Measurements from ENCODE around the gene EIF2D.

EIF2D gene

DNA sequence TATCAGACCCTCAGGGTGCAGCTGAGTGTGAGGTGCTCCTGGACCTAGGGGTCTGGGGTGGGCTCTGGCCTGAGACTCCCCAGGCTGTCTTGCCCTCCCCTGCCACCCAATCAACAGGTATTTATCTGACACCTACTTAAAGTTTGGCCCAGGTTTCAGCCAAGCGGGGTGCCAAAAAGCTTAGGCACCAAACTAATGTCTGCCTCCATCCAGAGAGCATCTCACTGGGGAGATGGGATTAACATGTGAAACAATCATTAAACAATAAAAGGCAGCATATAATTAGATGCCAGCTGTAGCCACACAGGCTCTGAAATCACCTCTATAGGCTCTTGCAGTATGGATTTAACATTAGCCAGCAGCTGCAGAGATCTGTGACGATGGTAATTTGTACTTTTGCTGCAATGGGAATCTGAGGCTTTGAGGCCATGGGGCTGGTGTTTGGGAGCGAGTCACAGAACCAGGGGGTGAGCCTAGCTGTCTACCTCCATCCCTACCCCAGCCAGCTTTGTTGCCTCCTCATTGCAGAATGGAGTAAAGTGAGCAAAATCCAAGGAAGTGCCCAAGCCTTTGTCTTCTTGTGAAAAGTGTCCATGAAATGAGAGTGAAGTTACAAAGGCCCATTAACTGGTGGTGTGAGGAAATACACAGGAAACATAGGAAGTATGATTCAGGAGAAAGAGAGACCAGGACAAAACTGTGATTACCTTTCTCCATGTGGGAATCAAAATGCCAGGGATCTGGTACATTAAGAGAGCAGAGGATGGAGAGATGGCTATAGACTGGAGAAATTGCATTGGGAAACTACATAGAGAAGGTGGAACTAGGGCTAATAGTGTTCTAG lies 36.1 kb downstream of the EIF2D start:
- TF ChIP-seq GATA2 (IDR thresholded peaks at IDR 0.05; ENCODE audit: low read depth, low read length) (no peak), GATA3 (IDR thresholded peaks at IDR 0.05; ENCODE audit: low read depth, low read length) (no peak)

DNA sequence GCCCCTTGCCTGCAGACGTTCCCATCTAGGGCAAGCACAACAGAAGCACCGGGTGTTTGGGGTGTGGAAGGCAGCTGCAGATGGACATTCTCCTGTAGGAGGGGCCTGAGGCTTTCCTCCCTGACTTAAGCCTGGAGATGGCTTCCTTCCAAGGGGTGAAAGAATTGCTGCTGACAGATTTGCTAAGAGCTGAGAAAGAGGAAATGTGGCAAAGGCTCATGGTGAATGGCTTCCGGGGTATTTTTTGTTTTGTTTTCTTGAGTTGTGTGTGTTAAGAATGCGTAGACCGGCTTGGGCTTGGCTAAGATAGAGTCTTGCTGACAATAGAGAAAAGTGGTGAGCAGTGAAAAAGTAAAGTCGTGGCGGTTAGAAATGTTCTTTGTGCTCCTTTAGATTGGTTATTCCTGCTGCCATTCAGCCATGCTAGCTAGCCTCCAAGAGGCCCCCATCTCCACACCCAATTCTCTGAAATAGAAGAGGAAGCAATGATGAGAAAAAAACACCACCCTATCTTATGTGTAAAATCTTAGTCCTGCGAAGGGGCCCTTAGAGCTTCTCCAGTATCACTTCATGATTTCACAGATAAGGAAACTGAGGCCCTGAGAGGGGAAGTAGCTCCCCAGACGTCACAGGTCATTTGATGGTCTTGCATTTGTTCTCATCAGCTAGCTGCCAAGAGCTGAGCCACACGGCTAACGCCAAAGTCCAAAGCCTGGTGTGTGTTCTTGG lies 36.9 kb downstream of the EIF2D start:
- TF ChIP-seq GATA2 (IDR thresholded peaks at IDR 0.05; ENCODE audit: low read depth, low read length), result no peak
- no peak for TF ChIP-seq GATA3 (IDR thresholded peaks at IDR 0.05; ENCODE audit: low read depth, low read length)

DNA sequence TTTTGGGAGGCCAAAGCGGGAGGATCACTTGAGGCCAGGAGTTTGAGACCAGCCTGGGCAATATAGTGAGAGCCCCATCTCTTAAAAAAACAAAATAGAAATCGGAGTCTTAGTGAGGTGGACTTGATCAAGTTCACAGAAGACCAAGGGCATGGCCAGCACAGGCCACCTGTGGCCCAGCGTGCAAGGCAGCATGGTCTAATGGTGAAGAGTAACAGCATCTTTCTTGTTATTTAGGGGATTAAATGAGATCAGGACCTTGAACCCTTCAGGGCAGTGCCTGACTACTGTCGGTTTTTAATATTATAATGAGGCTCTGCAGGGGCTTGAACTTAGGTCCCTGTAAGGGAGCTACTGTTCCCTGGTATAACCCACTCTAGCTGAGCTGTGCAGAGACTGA lies 38.5 kb downstream of the EIF2D start:
- TF ChIP-seq GATA3 (IDR thresholded peaks at IDR 0.05; ENCODE audit: low read depth, low read length) (no peak), GATA2 (IDR thresholded peaks at IDR 0.05; ENCODE audit: low read depth, low read length) (no peak)

DNA sequence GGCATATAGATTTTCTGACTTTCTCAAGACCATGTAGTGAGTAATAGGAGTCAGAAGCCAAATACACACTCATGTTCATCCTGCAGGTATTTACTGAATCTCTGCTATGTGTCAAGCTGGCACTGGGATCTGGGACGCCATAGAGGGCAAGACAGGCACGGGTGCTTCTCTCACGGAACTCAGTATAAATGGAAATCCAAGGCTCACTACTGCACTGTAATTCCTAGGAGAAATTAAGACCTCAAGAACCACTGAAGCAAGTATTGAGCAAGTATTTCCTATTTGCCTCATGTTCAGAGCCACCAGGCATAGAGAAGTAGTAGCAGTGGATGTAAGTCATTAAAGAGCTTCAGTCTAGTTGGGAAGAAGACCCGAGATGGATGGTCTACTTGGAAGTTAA lies 38.9 kb downstream of the EIF2D start:
- no peak for TF ChIP-seq GATA3 (IDR thresholded peaks at IDR 0.05; ENCODE audit: low read depth, low read length)
- TF ChIP-seq GATA2 (IDR thresholded peaks at IDR 0.05; ENCODE audit: low read depth, low read length), result no peak

DNA sequence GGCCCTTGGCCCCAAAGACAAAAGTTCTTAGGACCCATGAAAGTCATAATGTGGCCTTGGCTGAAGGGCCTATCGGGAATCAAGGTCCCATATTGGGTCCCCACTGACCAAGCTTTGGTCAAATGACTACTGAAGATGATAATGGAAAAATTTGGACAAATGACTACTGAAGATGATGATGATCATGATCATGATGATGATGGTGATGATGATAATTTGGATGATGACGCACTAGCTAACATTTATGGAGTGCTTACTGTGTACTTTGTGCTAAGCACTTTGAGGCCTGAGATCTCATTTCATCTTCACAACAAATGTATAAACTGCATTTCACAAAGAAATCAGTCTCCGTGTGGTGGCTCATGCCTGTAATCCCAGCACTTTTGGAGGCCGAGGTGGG lies 39.4 kb downstream of the EIF2D start:
- TF ChIP-seq GATA2 (IDR thresholded peaks at IDR 0.05; ENCODE audit: low read depth, low read length) (no peak), GATA3 (IDR thresholded peaks at IDR 0.05; ENCODE audit: low read depth, low read length) (no peak)

DNA sequence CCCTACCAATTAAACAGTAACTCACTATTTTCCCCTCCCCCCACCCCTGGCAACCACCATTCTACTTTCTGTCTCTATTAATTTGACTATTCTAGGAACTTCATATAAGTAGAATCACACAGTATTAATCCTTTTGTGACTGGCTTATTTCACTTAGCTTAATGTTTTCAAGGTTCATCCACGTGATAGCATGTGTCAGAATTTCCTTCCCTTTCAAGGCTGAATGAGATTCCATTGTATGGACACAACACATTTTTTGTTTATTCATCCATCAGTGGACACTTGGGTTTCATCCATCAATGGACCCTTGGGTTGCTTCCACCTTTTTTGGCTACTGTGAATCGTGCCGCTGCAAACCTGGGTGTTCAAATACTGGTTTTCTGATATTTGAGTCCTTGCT lies 41.7 kb downstream of the EIF2D start:
- TF ChIP-seq GATA2 (IDR thresholded peaks at IDR 0.05; ENCODE audit: low read depth, low read length) (no peak), GATA3 (IDR thresholded peaks at IDR 0.05; ENCODE audit: low read depth, low read length) (no peak)

DNA sequence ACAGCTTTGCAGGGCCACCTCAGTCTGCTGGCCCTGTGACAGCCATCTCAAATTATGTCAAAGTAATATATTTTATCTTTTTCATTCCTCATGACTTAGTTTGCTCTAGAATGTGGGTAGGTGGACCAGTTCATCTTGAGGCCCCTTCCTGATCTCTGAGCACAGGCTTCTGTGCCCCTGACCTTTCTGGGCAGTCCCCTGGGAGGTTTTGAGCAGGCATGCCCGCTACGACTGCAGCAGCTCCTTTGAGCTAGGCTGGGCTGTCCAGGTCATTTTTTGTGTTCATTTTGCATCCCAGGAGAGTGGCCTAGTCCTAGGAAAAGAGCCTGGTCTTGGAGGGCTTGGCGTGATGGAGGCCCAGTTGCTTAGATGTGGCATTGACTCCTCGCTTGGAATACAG lies 42.7 kb downstream of the EIF2D start:
- TF ChIP-seq GATA2 (IDR thresholded peaks at IDR 0.05; ENCODE audit: low read depth, low read length) (no peak), GATA3 (IDR thresholded peaks at IDR 0.05; ENCODE audit: low read depth, low read length) (no peak)

DNA sequence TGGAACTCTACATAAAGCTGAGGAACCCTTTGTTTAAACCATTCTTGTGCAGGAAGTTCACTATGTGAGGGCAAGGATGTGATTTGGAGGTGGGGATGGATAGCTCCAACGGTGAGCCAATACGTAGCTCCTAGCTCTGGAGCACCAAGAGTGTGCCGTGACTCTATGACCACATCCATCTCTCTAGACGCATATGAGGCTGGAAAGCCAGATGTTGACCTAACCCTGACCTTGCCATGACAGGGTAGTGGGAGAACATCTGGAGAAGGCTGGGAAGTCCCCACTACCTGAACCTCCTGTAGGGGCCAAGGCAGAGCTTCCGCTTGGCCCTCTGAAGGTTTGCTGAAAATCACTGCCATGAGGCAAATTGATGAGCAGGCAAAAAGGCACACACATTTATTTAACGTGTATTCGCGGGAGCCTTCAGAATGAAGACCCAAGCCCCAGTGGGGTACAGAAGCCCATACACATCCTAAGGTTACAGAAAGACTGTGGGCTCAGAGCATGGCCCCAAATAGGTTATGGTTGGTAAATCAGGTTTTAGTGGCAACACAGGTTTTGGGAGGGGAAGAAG lies 43.4 kb downstream of the EIF2D start:
- TF ChIP-seq GATA3 (IDR thresholded peaks at IDR 0.05; ENCODE audit: low read depth, low read length) (no peak), GATA2 (IDR thresholded peaks at IDR 0.05; ENCODE audit: low read depth, low read length) (no peak)

DNA sequence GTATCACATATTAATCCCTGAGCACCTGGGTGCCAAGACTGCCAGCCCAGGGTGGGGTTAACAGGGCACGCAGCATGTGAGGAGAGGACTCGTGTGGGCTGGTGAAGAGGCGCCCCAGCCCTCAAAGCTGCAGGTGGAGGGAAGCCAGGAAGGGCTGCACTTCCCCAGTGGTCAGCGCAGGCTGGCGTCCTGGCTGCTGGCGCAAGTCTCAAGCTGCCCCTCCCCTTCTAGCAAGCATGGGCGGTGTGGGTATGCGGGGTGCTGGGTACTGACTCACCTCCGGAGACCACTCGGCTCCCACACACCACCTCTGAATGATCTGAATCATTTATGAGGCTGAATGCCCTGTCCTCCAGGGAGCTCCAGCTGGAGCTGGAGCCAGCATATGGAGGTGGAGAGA lies 44.0 kb downstream of the EIF2D start:
- no peak for TF ChIP-seq GATA2 (IDR thresholded peaks at IDR 0.05; ENCODE audit: low read depth, low read length)
- TF ChIP-seq GATA3 (IDR thresholded peaks at IDR 0.05; ENCODE audit: low read depth, low read length), result no peak

DNA sequence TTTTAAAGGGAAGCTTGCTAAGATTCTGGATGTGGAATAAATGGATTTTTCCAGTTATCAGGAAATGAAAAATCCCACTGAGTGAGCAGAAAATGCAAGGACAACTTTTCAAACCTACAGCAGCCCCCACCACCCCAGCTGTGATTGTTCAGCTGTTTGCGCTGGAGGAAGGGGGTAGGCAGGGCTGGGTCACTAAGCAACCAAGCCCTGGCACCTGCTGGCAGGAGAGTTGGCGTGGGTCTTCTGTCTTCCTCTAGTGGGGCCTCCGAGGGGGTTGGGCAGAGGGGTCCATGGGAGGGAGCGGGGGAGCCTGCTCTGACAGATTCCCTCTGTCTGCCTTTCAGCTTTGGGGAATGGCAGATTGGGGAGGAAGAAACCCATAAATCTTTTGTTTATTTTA lies 45.3 kb downstream of the EIF2D start:
- TF ChIP-seq GATA3 (IDR thresholded peaks at IDR 0.05; ENCODE audit: low read depth, low read length), result no peak

DNA sequence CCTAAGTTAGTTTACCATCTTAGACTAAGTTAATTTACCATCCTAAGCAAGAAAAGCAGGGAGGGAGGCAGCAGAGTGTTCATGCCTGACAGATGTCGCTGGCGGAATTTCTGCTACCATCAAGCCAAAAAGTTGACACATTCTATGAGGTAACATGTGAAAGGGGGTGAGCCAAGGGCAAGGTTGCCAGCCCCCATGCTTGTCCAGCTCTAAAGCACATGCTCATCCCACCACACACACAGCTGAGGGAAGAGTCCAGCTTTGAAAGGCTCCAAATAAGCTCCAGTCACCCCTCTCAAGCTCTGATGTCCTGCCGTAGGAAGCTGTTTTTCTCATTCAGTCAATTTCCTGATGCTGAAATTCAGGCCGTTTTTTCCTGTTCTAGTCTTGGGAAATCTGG lies 46.3 kb downstream of the EIF2D start:
- TF ChIP-seq GATA2 (IDR thresholded peaks at IDR 0.05; ENCODE audit: low read depth, low read length) (no peak), GATA3 (IDR thresholded peaks at IDR 0.05; ENCODE audit: low read depth, low read length) (no peak)

DNA sequence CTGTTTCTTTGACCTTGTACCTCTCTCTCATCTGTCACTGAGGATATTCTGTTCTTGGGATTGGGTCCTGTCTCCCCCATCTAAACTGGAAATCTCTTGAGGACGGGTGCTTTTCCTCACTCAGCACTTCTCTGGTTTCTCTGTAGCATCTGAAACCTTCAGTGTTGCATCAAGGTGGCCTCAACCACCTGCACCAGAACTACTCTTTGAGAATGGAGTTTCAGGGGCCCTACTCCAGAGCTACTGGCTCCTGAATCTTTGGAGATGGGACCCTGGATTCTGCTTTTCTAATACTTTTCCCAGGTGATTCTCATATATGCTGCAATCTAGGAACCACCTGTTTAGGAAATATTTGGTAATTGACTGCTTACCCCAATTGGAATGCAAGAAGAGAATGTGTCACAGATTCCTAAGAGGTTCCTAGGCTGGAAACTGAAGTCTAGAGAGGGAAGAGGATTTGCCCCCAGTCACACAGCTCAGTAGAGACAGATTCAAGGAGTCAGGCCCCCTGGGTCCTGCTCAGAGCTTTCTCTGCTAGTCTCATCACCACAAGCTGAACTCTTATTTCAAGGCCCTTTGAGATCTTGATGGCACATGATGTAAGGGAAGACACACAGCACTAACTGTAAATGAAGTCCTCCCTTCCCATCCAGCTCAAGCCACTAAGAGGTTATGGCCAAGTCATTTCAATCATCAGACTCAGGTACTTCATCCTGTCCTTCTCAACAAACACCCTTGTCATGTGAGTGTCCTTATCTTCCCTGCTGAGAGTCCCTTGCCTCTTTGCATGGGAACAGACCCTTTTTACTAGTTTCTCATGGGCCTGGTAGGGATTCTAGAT lies 48.7 kb downstream of the EIF2D start:
- TF ChIP-seq GATA3 (IDR thresholded peaks at IDR 0.05; ENCODE audit: low read depth, low read length) (no peak), GATA2 (IDR thresholded peaks at IDR 0.05; ENCODE audit: low read depth, low read length) (no peak)

DNA sequence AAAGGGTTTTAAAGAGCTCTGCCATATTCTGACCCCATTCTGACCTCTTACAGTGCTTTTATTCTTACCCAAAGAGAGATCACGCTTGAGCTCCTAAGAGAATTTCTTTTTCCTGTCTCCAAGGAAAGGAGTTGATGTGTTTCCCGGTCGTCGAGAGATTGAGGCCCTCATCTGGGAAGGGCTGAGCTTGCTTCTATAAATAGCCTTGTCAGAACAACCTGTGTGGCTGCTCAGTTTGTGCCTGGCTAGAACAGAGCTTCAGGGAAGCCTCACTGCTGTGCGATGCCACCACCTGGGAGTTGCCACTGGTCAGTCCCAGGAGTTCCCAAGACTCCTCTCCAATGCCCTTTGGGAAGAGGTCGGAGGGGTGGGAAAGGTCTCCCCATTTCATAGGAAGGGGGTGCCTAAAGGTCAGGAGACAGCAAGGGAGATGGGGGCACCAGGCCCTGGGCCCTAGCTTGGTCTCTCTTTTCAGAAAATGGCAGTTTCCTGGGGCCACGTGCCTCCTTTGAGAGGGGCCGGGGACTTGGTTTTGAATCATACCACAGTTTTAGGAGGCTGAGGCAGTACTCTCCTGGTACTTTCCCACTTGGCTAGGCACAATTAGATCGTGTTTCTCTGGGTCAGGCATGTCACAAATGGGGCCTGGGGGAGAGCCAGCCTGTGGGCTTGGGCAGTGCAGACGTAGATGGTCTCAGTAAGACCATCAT lies 52.1 kb downstream of the EIF2D start:
- TF ChIP-seq GATA2 (IDR thresholded peaks at IDR 0.05; ENCODE audit: low read depth, low read length), result no peak
- no peak for TF ChIP-seq GATA3 (IDR thresholded peaks at IDR 0.05; ENCODE audit: low read depth, low read length)

DNA sequence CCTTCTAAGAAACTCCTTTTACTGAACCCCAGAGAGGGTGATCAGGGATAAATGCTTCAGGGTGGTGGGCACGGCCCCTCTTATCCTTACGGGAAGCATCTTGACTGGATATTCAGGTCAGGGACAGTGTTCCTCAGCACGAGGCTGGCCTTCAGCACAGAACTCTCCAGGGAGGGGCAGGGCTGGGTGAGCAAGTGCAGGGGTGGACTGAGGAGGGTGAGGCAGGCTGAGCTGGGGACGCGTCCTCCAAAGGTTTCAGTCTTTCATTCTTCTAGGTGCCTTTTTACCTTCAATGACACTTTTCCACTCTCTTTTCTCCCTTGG lies 52.6 kb downstream of the EIF2D start:
- TF ChIP-seq GATA2 (IDR thresholded peaks at IDR 0.05; ENCODE audit: low read depth, low read length), result no peak
- no peak for TF ChIP-seq GATA3 (IDR thresholded peaks at IDR 0.05; ENCODE audit: low read depth, low read length)
